ENCODE data around the gene PROZ.

PROZ gene

GRCh38 chr13:113196970-113197737, 38.7 kb downstream of the PROZ start:
- H3K4me3 ChIP-seq (ENCODE audit: low read depth, low read length), result no peak overlapping the region

GRCh38 chr13:113201815-113202214, 43.4 kb downstream of the PROZ start:
- H3K4me3 ChIP-seq (ENCODE audit: low read depth, low read length), result no peak overlapping the region

- no peak overlapping the region for H3K4me3 ChIP-seq (ENCODE audit: low read depth, low read length)
These were observed 44.5 kb downstream of the PROZ start for GRCh38 chr13:113202912-113203311.

- no peak overlapping the region for H3K4me3 ChIP-seq (ENCODE audit: low read depth, low read length)
These were observed 45.3 kb downstream of the PROZ start for GRCh38 chr13:113203507-113204377.

GRCh38 chr13:113204378-113204734, 45.9 kb downstream of the PROZ start:
- no peak overlapping the region for H3K4me3 ChIP-seq (ENCODE audit: low read depth, low read length)

- no peak overlapping the region for H3K4me3 ChIP-seq (ENCODE audit: low read depth, low read length)
These were observed 47.0 kb downstream of the PROZ start for GRCh38 chr13:113205428-113205931.

- H3K4me3 ChIP-seq (ENCODE audit: low read depth, low read length), result peak overlapping the region; percentile 97
These were observed 49.0 kb downstream of the PROZ start for GRCh38 chr13:113207460-113207859.

- peak overlapping the region; percentile 97 for H3K4me3 ChIP-seq (ENCODE audit: low read depth, low read length)
These were observed 49.5 kb downstream of the PROZ start for GRCh38 chr13:113207890-113208420.

GRCh38 chr13:113208421-113209335, 50.2 kb downstream of the PROZ start, which contains the start of gene PCID2:
PCID2 (minus strand) TSS chr13:113208669; CDS start chr13:113208634, 35 bp downstream.
- H3K4me3 ChIP-seq (ENCODE audit: low read depth, low read length), result peak within 1 kb of the TSS; percentile 97

- H3K4me3 ChIP-seq (ENCODE audit: low read depth, low read length), result peak within 1 kb of the TSS; percentile 97
These were observed 50.9 kb downstream of the PROZ start, which contains the start of gene CUL4A for GRCh38 chr13:113209336-113209758. CUL4A (plus strand) TSS chr13:113209613; CDS start chr13:113209628, 15 bp downstream.

- H3K4me3 ChIP-seq (ENCODE audit: low read depth, low read length), result peak overlapping the region; percentile 82
These were observed 51.4 kb downstream of the PROZ start for GRCh38 chr13:113209759-113210421.

GRCh38 chr13:113210833-113211232, 52.4 kb downstream of the PROZ start:
- H3K4me3 ChIP-seq (ENCODE audit: low read depth, low read length), result no peak overlapping the region

- no peak overlapping the region for H3K4me3 ChIP-seq (ENCODE audit: low read depth, low read length)
These were observed 53.3 kb downstream of the PROZ start for GRCh38 chr13:113211774-113212173.

- H3K4me3 ChIP-seq (ENCODE audit: low read depth, low read length), result no peak overlapping the region
These were observed 58.0 kb downstream of the PROZ start for GRCh38 chr13:113216254-113217048.

GRCh38 chr13:113218586-113218985, 60.1 kb downstream of the PROZ start:
- no peak overlapping the region for H3K4me3 ChIP-seq (ENCODE audit: low read depth, low read length)

GRCh38 chr13:113219256-113219940, 61.0 kb downstream of the PROZ start:
- no peak overlapping the region for H3K4me3 ChIP-seq (ENCODE audit: low read depth, low read length)

GRCh38 chr13:113220141-113220598, 61.7 kb downstream of the PROZ start:
- no peak overlapping the region for H3K4me3 ChIP-seq (ENCODE audit: low read depth, low read length)

GRCh38 chr13:113220877-113221276, 62.4 kb downstream of the PROZ start:
- H3K4me3 ChIP-seq (ENCODE audit: low read depth, low read length), result no peak overlapping the region
